NCI-H128 (cell line): ENCODE data around the gene NOL12.
"Not testable (repeated sequence)": the region's sequence is repeated elsewhere in the genome, so short reads cannot be mapped to it uniquely, and the experiment has no call there.

Experiments used
- DNase-seq: peaks from one replicate; lab custom pipeline; 2025; ENCODE audit not compliant: unreplicated experiment; lab: John Stamatoyannopoulos, UW

The NOL12 gene

DNA sequence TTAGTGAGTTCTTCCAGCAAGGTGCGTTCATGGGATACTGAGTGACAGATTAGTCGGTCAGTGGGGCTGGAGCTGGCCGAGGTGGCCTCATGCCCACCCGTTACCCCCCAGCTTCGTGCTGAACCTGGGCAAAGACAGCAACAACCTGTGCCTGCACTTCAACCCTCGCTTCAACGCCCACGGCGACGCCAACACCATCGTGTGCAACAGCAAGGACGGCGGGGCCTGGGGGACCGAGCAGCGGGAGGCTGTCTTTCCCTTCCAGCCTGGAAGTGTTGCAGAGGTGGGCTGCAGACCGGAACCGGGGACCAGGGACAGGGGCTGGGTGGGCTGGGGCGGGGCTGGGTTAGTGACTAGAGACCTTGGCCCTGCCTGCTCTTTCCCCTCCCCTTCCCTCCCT is 7.8 kb upstream of the NOL12 start:
- no peak for DNase-seq

DNA sequence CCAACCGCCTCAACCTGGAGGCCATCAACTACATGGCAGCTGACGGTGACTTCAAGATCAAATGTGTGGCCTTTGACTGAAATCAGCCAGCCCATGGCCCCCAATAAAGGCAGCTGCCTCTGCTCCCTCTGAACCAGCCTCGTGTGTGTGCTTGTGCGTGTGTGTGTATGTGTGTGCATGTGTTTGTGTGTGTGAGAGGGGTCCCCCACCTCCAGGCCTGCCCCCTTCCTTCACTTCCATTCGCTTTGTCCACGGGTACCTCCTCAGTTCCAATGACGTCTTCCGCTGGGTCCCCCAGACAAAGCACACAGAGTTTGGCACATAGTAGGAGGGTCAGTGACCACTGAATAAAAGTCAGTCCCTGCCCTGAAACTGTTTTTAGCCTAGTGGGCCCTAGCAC is 6.5 kb upstream of the NOL12 start:
- no peak for DNase-seq

DNA sequence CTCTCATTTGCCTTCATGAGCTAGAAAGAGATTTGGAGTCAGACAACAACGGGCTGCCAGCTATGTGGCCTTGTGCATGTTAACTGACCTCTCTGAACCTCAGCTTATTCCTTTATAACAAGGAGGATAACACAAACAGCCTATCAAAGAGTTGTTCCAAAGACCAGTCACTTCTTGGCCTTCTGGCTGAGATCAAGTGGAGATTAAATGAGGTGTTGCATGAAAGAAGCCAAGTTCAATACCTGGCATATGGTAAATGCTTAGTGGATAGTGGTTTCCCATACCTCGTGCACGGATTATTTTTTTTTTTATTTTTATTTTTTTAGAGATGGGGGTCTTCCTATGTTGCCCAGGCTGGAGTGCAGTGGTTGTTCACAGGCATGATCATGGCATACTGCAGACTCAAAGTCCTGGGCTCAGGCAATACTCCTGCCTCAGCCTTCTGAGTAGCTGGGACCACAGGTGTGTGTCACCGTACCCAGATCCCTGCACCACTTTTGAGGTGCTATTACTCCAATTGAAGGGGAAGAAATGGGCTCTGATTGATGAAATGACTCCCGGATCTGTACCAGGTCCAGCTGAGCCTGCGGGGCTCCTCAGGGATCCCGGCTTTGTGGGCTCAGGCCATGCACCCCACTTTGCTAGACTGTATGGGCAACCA is 5.8 kb upstream of the NOL12 start:
- DNase-seq, result no peak

DNA sequence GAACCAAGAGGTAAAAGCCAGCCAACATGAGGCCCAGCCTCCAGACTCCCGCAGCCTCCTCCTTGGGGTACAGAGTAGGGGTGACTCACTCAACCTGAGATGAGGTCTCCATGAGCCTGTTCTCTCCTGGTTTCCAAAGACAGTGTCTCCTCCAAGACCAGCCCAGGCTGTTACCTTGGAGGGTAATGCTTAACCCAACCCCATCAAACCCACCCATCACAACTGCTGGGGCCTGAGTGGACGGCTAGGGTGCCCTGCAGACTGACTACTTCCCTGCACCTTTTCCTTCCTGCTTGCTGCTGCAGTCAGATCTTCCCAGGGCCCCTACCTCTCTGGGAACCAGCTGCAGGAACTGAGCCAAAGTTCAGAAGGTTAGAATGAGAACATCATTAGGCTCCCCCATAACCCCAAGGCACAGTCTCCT is 5.1 kb upstream of the NOL12 start:
- DNase-seq, result no peak

DNA sequence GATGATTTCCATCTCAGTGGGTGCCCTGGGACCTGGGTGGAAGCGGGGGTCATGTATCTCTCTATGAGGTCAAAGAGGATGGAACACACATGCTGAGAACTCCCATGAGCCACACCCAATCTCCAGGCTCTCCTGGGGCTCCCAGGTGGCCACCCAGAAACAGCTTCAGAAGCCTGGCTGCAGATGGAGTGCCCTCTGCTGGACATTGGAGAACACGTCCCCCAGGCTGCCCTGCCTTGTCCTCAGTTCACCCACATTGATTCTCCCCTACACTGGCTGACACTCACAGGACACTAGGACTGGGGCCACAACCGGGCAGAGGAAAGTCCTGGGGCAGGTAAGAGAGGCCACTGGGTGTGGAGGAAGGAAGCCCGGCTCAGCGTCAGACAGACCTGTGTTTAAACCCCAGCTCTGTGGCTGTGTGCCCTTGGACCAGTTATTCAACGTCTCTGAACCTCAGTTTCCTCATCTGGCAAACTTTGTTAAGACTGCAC is 4.5 kb upstream of the NOL12 start:
- DNase-seq, result no peak

DNA sequence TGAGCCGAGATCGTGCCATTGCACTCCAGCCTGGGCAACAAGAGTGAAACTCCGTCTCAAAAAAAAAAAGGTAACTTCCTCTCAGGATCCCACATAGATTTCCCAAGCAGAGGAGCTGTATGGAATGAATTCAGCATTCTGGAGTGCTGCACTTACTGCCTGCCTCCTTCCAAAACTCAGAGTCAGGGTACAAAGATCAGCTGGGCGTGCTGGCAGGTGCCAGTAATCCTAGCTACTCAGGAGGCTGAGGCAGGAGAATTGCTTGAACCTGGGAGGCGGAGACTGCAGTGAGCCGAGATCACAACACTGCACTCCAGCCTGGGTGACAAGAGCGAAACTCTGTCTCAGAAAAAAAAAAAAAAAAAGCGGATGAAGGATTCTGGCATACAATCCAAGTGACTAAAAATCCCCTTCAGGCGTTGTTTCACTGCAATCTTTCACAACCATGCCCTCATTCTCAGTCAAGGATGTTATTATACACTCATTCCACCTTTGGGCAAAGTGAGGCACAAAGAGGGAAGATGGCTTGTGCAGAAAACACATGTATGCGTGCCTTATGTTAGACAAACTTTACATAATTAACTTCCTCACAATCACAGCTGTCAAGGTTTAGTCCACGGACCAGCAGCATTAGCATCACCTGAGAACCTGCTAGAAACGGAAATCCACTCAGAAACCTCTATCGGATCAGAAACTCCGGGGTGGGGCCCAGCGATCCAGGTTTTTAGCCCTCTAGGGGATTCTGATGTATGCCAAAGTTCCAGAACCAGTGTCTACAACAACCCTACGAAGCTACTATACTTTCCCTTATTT is 1.1 kb upstream of the NOL12 start:
- DNase-seq, result no peak

DNA sequence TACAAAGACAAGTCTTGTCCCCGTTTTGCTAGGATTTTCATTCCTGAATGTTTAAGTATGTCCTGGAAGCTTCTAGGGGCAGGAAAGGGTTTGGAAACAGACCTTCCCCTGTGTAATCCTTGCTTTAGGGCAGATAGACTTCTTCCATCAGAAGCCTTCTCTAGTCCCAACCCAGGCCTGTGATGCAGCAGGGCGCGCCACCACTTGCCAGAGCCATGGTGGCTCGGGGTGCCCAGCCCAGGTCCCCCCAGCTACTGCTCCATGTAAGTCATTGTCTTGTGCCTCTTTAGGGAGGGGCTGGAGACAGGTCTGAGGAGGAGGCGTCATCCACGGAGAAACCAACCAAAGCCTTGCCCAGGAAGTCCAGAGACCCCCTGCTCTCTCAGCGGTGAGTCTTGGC is 4.3 kb downstream of the NOL12 start:
- no peak for DNase-seq

DNA sequence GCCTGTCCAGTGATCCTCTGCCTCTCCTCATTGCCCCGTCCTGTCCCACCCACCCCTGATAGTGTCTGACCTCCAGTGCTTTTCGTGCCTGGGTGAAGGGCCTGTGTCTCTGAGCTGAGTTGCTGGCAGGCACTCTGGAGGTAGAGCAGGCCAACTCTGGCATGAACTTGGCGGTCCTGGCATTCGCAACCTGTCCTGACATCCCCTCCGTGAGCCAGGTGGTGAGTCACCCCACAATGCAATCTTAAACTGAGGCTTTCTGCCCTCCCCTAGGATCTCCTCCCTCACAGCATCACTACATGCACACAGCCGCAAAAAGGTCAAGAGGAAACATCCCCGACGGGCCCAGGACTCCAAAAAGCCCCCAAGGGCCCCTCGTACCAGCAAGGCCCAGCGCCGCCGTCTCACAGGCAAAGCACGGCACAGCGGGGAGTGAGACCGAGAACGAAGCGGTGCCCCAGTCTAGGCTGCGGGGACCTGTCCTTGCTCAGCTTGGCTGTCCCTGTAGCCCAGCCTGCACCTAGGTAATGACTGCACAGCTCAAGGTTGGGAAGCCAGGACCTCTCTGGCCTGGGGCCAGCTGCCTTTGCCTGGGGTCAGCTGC is 4.9 kb downstream of the NOL12 start:
- no peak for DNase-seq

DNA sequence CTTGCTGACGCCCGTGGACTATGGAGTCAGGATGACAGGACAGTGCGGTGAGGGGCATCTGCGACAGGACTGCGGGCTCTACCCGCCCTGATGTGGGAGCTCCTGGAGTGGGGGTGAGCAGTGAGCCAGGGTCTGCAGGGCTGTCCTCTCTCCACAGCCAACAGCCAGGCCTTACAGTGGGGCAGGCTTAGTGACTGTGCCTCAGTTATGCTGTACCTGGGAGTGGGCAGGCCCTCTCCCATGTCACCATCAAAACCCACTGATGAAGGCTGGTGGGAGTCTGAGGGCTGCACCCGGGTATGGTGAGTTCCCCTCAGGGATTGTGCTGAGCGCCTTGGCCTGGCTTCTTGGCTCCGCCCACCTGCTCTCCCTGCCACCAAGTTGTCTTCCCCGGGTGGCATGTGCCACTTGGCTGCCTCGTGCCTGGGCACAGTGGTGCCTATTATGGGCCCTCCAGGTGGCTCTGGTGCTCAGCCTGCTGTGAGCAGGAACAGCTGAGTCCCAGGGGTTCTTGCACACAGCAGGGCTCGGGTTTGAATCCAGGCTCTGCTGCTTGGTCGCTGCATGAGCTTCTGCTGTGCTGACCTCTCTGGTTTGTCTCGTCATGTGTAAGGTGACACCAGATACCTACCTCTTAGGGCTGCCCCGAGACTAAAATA is 6.6 kb downstream of the NOL12 start:
- no peak for DNase-seq

DNA sequence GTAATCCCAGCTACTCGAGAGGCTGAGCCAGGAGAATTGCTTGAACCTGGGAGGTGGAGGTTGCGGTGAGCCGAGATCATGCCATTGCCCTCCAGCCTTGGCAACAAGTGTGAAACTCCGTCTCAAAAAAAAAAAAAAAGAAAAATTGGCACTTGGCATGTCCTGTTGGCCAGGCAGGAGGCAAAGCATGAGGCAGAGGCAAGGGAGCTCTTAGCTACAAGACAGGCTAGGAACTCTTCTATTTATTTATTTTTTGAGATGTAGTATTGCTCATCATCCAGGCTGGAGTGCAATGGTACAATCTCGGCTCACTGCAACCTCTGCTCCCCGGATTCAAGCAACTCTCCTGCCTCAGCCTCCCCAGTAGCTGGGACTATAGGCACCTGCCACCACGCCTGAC is 8.0 kb downstream of the NOL12 start:
- not testable (repeated sequence) for DNase-seq

DNA sequence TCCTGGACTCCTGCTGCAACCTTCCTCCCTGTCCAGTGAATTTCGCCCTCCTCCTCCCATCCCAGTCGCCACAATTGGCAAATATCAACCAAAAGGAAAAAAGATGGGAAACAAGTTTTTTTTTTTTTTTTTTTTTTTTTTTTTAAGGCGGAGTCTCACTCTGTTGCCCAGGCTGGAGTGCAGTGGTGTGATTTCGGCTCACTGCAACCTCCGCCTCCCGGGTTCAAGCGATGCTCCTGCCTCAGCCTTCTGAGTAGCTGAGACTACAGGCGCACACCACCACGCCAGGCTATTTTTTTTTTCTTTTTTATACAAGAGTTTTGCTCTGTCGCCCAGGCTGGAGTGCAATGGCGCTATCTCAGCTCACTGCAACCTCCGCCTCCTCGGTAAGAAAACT is 10.1 kb downstream of the NOL12 start:
- DNase-seq, result not testable (repeated sequence)

DNA sequence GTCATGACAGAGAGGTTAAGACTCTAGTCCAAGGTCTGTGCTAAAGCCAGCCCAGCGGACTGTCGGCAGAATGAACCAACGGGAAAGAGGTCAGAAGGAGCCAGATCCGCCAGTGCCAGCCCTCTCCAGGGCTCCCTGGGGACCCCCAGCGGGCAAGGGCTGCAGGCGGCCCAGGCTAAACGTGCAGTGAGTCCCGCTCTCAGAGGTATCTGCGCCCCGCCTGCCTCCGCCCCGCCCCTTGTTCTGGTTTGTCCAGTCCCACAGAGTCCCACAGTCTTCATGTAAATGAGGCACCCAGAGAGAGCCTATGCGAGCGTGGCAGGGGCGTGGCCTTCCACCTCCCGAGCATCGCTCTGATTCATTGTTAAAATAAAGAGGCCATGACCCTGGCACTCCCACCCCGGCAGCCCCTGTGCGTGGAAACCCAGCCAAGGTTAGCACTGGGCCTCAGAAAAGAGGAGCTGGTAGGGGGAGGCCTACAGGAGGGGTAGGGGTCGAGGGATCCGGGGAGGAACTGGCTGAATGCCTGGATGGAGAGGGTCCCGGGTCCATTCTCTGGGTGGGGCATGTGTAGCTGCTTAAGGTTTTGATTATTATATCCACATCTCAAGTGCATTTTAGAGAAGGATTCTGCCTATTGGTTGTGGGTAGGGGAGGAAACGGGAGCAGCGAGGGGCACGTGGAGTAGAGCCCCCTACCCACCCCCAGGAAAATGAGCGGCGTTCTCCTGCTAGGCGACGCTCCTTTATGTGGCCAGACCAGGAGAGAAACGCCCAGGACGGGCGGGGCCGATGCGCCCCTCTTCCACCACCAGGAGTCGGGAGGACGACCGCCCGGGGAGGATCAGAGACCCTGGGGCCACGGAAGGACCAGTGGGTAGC is 10.8 kb downstream of the NOL12 start, which contains the start of gene TRIOBP:
TSS of gene TRIOBP (plus strand) at position 392 of the 881 bp plus-strand sequence. CDS start 4,318 bp downstream, outside the sequence.
- DNase-seq, result peak; percentile 74

DNA sequence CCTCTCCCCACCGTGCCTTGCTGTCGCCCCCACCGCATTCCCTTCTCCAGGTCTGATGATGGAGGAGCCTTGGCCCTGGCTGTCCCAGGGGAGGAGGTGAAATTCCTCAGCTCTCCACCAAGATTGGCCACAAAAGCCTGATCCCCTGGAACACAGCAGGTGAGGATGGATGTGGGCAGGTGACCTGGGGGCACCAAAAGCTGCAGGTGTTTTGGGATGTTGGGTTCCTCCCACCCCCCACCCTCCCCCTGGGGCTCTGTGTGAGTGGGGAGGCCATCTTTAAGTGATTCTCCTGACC is 11.3 kb downstream of the NOL12 start:
- DNase-seq, result no peak

DNA sequence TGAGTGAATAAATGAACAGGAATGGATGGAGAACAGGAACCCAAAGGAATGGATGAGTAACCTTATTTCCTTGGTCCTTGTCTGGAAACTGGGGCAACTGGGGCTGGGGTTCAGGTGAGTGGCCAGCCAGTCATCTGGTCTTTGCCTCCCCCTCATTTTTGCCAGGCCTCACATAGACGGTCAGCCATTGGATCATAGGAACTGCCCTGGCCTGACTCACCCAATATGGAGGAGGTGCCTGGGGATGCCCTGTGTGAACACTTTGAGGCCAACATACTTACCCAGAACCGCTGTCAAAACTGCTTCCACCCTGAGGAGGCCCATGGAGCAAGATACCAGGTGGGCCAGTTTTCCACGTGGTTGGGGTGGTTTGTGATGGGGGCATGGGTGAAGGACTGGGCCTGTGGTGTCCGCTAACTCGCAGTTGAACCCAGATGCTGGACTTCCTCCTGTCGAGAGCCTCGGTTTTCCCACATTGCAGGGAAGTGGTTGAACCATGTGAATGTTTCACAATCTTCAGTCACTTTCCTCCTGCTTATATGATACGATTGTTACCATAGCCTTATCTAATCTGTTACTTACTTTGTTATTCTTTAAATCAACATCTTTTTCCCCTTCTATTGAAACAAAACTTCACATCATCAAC is 15.1 kb downstream of the NOL12 start:
- no peak for DNase-seq

DNA sequence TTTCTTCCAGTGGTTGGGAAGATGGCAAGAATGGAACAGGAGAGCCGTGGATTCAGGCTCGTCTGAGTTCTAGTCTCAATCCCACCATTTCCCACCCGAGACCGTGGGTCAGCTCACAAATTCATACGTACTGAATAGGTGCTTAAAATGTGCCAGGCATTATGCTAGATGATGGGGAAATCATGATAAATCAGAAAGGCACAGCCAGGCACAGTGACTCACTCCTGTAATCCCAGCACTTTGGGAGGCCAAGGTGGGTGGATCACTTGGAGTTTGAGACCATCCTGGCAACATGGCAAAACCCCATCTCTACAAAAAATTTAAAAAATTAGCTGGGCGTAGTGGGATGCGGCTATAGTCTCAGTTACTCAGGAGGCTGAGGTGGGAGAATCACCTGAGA is 17.8 kb downstream of the NOL12 start:
- DNase-seq, result no peak

DNA sequence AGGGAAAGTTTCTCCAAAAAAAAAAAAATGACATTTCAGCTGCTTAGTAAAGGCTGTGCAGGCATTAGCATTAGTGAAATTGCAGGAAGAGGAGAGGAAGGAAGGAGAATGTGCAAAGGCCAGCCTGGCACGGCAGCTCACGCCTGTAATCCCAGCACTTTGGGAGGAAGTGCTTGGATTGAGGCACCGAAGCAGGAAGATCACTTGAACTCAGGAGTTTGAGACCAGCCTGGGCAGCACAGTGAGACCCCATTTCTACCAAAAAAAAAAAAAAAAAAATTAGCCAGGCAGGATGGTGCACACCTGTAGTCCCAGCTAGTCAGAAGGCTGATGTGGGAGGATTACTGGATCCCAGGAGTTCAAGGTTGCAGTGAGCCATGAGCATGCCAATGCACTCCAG is 18.5 kb downstream of the NOL12 start:
- no peak for DNase-seq

DNA sequence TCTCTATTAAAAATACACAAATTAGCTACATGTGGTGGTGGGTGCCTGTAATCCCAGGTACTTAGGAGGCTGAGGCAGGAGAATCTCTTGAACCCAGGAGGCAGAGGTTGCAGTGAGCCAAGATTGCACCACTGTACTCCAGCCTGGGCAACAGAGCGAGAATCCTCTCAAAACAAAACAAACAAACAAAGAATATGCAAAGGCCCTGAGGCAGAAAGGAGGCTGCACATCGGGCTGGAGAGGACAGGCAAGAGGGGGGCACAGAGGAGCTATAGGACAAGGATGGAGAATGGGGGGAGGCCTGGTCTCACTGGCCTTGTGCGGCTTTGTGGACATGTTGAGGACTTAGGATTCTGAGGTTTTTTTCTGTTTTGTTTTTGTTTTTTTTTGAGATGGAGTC is 19.1 kb downstream of the NOL12 start:
- no peak for DNase-seq

DNA sequence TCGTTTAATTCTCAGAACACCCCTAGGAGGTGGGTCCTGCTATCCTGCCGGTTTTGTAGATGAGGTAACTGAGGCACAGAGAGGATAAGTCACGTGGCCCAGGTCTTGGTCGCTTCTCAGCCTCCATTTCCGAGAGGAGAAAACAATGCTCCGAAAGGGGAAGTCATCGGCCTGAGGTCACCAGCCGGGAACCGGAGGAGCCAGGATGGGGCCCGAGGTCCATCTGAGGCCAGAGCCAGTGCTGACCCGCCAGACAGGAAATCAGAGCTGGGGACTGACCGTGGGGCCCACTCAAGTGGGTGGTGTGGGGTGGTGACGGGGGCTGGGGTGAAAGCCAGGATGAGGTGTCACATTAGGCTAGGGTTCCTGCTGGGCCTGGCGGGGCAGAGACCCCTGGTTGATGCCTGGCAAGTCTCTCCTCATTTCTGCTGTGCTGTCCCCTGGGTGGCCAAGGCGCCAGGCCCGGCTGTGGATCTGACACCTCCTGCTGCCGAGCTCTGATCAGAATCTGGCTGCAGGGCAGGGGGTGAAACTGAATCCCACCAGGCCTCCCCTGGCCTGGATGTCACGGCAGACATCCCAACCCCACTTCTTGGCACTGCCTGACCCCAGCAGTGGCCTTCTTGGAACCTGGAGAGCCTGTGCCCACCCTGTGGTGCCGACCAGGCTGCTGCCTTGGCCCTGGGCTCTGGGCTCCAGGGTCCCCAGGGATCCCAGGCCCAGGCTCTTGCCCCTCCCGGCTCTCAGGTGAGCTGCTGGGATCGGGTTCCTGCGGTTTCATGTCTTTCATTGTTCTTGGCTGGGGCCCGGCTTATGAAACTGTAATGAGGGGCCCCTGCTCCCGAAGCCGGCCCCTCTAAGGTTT is 22.7 kb downstream of the NOL12 start:
- no peak for DNase-seq

DNA sequence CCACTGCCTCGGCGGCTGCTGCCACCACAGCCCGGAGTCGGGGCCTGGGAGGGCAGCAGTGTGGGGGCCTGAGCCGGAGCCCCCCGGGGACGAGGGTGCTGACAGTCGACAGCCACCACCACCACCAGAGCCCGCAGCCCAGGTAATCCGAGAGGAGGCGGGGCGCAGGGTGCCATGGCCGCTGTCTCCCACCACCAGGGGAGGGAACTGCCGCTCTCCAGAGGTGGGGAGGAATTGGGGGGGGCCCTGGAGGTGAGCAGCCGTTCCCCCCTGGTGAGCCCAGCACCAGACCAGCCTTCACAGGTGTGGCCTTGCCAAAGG is 23.3 kb downstream of the NOL12 start:
- DNase-seq, result no peak
